Breast epithelium (tissue), 4 donors: Measurements from ENCODE around the gene TSPAN2. TPM values are rescaled to one million over a fixed set of nuclear protein-coding genes. Genes with fewer than 3 reads are reported as not detected.

Experiments
- DNase-seq, 2 donors: peaks; one replicate each; pipeline ENCODE4 v3.0.0-alpha.2; 2019; ENCODE audit warnings: low spot score in 2 of 2
- H3K27ac ChIP-seq, 2 donors: fragments of 200-600 bp; sonication (generic) in 1 of 2; one replicate each; pipeline ENCODE4 v1.5.1; 2016 to 2019; ENCODE audit warnings: mild to moderate bottlenecking in 1 of 2
- H3K27me3 ChIP-seq, 2 donors: fragments of 200-600 bp; sonication (generic) in 1 of 2; one replicate each; pipeline versions ENCODE4 v1.5.1 to v1.6.0; 2017 to 2019; ENCODE audit warnings: control low read depth in 1 of 2, mild to moderate bottlenecking in 1 of 2
- H3K36me3 ChIP-seq: fragments of 200-600 bp; one replicate; pipeline ENCODE4 v1.5.1; 2019
- H3K4me1 ChIP-seq, 2 donors: fragments of 200-600 bp; sonication (generic); one replicate each; pipeline ENCODE4 v1.5.1; 2016 to 2019; ENCODE audit warnings: control low read depth in 1 of 2
- H3K4me3 ChIP-seq, 3 donors: fragments of 200-600 bp; sonication (generic); 1 replicate in 2 of 3; 2 replicates in 1 of 3; pipeline ENCODE4 v1.5.1; 2016 to 2019; ENCODE audit warnings: mild to moderate bottlenecking in 3 of 3, moderate library complexity in 2 of 3
- H3K9me3 ChIP-seq, 2 donors: fragments of 200-600 bp; sonication (generic) in 1 of 2; one replicate each; pipeline ENCODE4 v1.5.1; 2016 to 2019; ENCODE audit warnings: control low read depth in 1 of 2
- POLR2A ChIP-seq: fragments of 450-650 bp; IDR thresholded peaks from one replicate; pipeline ENCODE4 v1.6.1; 2016; ENCODE audit warnings: antibody characterized with exemption, mild to moderate bottlenecking, moderate library complexity
- POLR2AphosphoS5 ChIP-seq, 3 donors: sonication (generic); formaldehyde crosslinking; IDR thresholded peaks; one replicate each; pipeline ENCODE4 v1.6.1; 2017; ENCODE audit warnings: antibody characterized with exemption in 3 of 3
- intact Hi-C: fragments of 100-400 bp; cut with DNase I; formaldehyde crosslinking; loops from one replicate; pipeline ENCODE4 v1.15.1; 2023; ENCODE audit warnings: low total_unique reads
- total RNA-seq, 3 donors: library from RNA; depleted of rRNA; stranded (reverse); fragments of >200 nt; gene quantifications; one replicate each; pipeline ENCODE4 v1.1.0, GENCODE V29; 2016
- TF ChIP-seq, protein P1 (sequence below), 3 donors: fragments of 450-650 bp; IDR thresholded peaks; one replicate each; pipeline ENCODE4 v1.5.1; 2016 to 2017; ENCODE audit warnings: antibody characterized with exemption in 3 of 3, mild to moderate bottlenecking in 3 of 3, moderate library complexity in 3 of 3

TSPAN2 gene
- 1 to 10 TPM; 2.6 to 9.7 (median 3.7) TPM for total RNA-seq

DNA sequence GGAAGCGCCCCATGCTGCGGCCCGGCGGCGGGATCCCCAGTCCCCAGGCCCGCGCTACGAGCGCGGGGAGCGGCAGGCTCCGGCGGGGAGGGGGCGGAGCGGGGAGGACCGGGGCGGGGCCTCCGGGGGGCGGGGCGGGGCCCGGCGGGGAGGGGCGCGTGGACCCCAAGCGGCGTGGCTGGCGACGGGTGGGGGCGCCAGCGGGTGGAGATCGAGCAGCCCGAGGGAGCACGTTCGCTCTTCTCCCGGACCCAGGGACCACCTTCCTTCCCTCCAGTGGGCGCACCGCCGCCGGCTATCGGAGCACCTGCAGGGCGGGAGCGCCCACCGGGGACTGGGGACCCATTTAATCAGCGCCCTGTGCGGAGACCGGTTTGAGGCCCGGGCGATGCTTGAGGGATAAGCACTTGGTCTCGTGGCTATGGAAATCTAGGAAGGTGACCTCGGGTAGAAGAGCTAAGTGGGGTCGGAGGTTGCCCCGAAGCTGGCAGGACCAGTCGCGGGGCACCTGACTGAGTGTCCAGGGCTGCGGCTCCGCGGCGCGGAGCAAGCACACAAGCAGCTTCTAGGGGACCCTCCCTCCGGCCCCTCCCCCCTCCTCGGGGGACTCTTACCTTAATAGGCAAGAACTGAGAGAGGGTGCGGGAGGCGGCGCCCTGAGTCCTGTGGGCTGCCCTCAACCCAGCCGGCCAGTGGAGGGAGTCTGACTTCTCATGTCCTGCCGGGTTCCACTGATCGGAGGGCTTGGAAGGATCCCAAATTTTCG is at the start of gene TSPAN2:
Gene TSPAN2, minus strand, starts transcription at position 84 of the 766 bp plus-strand sequence. Its CDS starts 71 bp downstream, at position 13.
- DNase-seq: peak; percentile 60 to 89

DNA sequence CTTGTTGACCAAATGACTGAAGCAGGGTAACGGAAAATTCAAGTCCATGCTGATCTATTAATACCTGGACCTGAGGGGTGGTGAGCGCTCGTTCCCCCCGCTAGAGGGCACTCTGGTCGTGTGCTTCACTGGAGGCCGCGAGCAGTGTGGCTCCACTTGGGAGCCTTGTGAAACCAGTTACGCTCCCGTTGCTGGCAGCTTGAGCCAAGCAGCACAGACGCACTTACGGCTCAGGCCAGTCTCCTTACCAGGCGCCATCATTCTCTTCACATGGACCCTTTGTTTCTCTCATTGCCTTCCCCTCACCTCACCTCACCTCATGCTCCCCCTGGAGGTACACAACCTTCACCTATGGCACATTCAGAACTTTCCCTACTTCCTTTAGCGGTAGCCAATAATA is 49.7 kb upstream of the TSPAN2 start:
- intact Hi-C loops: loop anchor here (10.0 kb wide), 2 partner anchors 336 to 456 kb away; no protein-coding TSS in a partner anchor
- Histone ChIP-seq H3K27me3 (no peaks in the 10 kb centered on the region), H3K9me3 (no peaks in the 10 kb centered on the region), H3K4me3 (no peak overlapping the region), H3K36me3 (no peaks in the 10 kb centered on the region), H3K27ac (peak overlapping the region in 1 of 2 donors; percentile 12), H3K4me1 (no peaks in the 10 kb centered on the region)
- peak; percentile 85 to 87 for DNase-seq
- peak in 2 of 3 donors; percentile 51 to 70 for TF ChIP-seq POLR2AphosphoS5 (IDR thresholded peaks at IDR 0.05)
- no peak for TF ChIP-seq POLR2A
- TF ChIP-seq, protein P1, sequence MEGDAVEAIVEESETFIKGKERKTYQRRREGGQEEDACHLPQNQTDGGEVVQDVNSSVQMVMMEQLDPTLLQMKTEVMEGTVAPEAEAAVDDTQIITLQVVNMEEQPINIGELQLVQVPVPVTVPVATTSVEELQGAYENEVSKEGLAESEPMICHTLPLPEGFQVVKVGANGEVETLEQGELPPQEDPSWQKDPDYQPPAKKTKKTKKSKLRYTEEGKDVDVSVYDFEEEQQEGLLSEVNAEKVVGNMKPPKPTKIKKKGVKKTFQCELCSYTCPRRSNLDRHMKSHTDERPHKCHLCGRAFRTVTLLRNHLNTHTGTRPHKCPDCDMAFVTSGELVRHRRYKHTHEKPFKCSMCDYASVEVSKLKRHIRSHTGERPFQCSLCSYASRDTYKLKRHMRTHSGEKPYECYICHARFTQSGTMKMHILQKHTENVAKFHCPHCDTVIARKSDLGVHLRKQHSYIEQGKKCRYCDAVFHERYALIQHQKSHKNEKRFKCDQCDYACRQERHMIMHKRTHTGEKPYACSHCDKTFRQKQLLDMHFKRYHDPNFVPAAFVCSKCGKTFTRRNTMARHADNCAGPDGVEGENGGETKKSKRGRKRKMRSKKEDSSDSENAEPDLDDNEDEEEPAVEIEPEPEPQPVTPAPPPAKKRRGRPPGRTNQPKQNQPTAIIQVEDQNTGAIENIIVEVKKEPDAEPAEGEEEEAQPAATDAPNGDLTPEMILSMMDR (IDR thresholded peaks at IDR 0.05): peak; percentile 86 to 92 (median 91)

More for the DNA sequence above, at the start of gene TSPAN2:
- Histone ChIP-seq H3K9me3 (no peaks in the 10 kb centered on the region), H3K27me3 (no peaks in the 10 kb centered on the region), H3K4me3 (peak within 1 kb of the TSS; percentile 50 to 73 (median 65)), H3K4me1 (no peaks in the 10 kb centered on the region), H3K36me3 (no peaks in the 10 kb centered on the region), H3K27ac (peak within 1 kb of the TSS; percentile 62 to 76)
- TF ChIP-seq POLR2AphosphoS5 (IDR thresholded peaks at IDR 0.05) (peak in 1 of 3 donors; percentile 19), POLR2A (no peak)
- TF ChIP-seq, protein P1 (IDR thresholded peaks at IDR 0.05): peak in 1 of 3 donors; percentile 29
- intact Hi-C loops: no loop called here

DNA sequence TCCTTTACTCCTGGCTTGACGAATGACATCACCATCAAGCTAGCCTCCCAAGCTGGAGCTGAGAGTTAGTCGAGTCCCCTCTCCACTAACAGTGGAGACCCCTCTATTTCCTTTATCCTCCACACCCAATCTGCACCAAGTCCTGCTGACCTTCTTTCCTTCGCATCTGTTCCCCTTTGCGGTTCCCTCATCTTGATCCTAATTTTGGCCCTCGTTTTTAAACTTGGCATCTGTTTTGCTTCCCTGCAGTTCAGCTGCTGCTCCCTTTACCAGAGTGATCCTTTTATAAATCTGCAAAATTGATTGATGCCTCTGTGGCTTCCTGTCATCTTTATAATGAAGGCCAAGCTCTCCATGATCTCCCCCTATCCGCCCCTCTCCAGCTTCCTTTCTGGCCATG is 49.0 kb upstream of the TSPAN2 start:
- Histone ChIP-seq H3K9me3 (no peaks in the 10 kb centered on the region), H3K4me3 (no peak overlapping the region), H3K36me3 (no peaks in the 10 kb centered on the region), H3K27ac (no peak overlapping the region), H3K4me1 (no peaks in the 10 kb centered on the region), H3K27me3 (no peaks in the 10 kb centered on the region)
- no peak for DNase-seq
- TF ChIP-seq POLR2A (no peak), POLR2AphosphoS5 (IDR thresholded peaks at IDR 0.05) (no peak)
- TF ChIP-seq, protein P1 (IDR thresholded peaks at IDR 0.05): no peak
- intact Hi-C loops: loop anchor here (10.0 kb wide), 2 partner anchors 337 to 457 kb away; no protein-coding TSS in a partner anchor

DNA sequence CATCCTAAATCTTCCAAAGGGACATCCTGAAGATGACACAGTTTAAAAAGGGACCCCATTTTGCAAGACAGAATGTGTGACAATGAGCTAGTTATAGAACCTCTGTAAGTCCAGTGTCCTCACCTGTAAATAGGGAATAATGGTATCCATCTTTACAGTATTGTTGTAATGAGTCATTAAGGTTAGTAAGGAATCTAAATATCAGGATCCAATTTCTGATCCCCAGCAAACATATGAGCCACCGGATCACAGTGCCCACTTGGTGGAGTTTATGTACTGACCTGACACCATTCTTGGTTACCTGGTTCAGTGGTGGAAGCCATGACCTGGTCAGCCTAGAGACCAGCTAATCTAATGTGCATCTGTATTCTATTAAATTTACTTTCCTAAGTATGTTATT is 47.9 kb upstream of the TSPAN2 start:
- intact Hi-C loops: loop anchor here (10.0 kb wide), 2 partner anchors 338 to 458 kb away; no protein-coding TSS in a partner anchor
- H3K4me1 ChIP-seq: no peaks in the 10 kb centered on the region
- H3K27me3 ChIP-seq: no peaks in the 10 kb centered on the region
- H3K4me3 ChIP-seq: no peak overlapping the region
- TF ChIP-seq, protein P1 (IDR thresholded peaks at IDR 0.05): no peak
- TF ChIP-seq POLR2AphosphoS5 (IDR thresholded peaks at IDR 0.05) (no peak), POLR2A (no peak)
- no peaks in the 10 kb centered on the region for H3K36me3 ChIP-seq
- no peaks in the 10 kb centered on the region for H3K9me3 ChIP-seq
- no peak overlapping the region for H3K27ac ChIP-seq
- no peak for DNase-seq

DNA sequence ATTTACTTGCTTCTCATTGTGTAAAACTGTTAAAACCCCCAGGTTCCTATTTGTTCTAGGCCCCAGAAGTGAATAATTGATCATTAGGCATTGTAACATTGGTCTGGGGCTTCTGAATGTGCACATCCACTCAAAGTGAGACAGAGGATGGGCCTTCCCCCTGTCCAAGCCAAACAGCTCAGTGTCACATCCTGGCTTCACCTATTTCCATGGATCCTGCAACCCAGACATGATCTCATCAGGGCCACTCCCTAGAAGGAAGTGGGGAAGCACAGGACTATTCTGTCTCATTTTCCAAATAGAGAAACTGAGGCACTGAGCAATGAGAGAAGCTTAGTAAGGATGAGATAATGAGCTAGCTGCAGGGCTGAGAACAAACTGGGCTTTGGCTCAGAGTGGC is 47.4 kb upstream of the TSPAN2 start:
- H3K36me3 ChIP-seq: no peaks in the 10 kb centered on the region
- no peak overlapping the region for H3K4me3 ChIP-seq
- no peak overlapping the region for H3K27ac ChIP-seq
- no peaks in the 10 kb centered on the region for H3K27me3 ChIP-seq
- DNase-seq: no peak
- H3K4me1 ChIP-seq: no peaks in the 10 kb centered on the region
- TF ChIP-seq POLR2AphosphoS5 (IDR thresholded peaks at IDR 0.05) (no peak), POLR2A (no peak)
- TF ChIP-seq, protein P1 (IDR thresholded peaks at IDR 0.05): no peak
- intact Hi-C loops: loop anchor here (10.0 kb wide), 2 partner anchors 338 to 458 kb away; no protein-coding TSS in a partner anchor
- no peaks in the 10 kb centered on the region for H3K9me3 ChIP-seq
